Glutamatergic neuron (in vitro differentiated cells): ENCODE measurements around the gene NFIX. TPM values are rescaled to one million over a fixed set of nuclear protein-coding genes. Genes with fewer than 3 reads are reported as not detected.

Experiments
- DNase-seq: peaks from one replicate; pipeline ENCODE4 v3.0.0; 2022
- H3K27ac Mint-ChIP-seq: one replicate; pipeline ENCODE4 v1.8.0; 2020; ENCODE audit warnings: mild to moderate bottlenecking, mixed read lengths, inconsistent platforms; ENCODE audit not compliant: unreplicated experiment
- H3K27me3 Mint-ChIP-seq: one replicate; pipeline ENCODE4 v1.8.0; 2020; ENCODE audit warnings: mild to moderate bottlenecking, moderate library complexity, mixed read lengths, inconsistent platforms; ENCODE audit not compliant: unreplicated experiment
- H3K36me3 Mint-ChIP-seq: one replicate; pipeline ENCODE4 v1.8.0; 2020; ENCODE audit warnings: mild to moderate bottlenecking, mixed read lengths, inconsistent platforms; ENCODE audit not compliant: unreplicated experiment
- H3K4me1 Mint-ChIP-seq: one replicate; pipeline ENCODE4 v1.8.0; 2020; ENCODE audit warnings: mild to moderate bottlenecking, low read depth, mixed read lengths, inconsistent platforms; ENCODE audit not compliant: unreplicated experiment
- H3K4me3 Mint-ChIP-seq: one replicate; pipeline ENCODE4 v1.8.0; 2020; ENCODE audit warnings: mild to moderate bottlenecking, mixed read lengths, inconsistent platforms; ENCODE audit not compliant: unreplicated experiment
- H3K9me3 Mint-ChIP-seq: one replicate; pipeline ENCODE4 v1.8.0; 2020; ENCODE audit warnings: mild to moderate bottlenecking, moderate library complexity, mixed read lengths, inconsistent platforms; ENCODE audit not compliant: unreplicated experiment
- total RNA-seq: library from RNA; stranded (reverse); fragmentation: NEBNext Ultra II Directional; extraction: Animal tissue kit (Norgen Biotek cat#: 25700); gene quantifications from one replicate; pipeline ENCODE4 v1.2.1, GENCODE V29; 2021; ENCODE audit not compliant: unreplicated experiment
- TF ChIP-seq, protein P1 (sequence below): fragments of 200-600 bp; sonication (generic); IDR thresholded peaks from one replicate; pipeline ENCODE4 v1.5.0; 2021; ENCODE audit not compliant: partially characterized antibody, unreplicated experiment

Gene NFIX
- total RNA-seq, 1 donor from 2014 or later = 2.4 TPM

- no peak for DNase-seq
- no peaks in the 10 kb centered on the region for H3K36me3 Mint-ChIP-seq
- H3K9me3 Mint-ChIP-seq = no peaks in the 10 kb centered on the region
- H3K27ac Mint-ChIP-seq = no peak overlapping the region
- TF ChIP-seq, protein P1, sequence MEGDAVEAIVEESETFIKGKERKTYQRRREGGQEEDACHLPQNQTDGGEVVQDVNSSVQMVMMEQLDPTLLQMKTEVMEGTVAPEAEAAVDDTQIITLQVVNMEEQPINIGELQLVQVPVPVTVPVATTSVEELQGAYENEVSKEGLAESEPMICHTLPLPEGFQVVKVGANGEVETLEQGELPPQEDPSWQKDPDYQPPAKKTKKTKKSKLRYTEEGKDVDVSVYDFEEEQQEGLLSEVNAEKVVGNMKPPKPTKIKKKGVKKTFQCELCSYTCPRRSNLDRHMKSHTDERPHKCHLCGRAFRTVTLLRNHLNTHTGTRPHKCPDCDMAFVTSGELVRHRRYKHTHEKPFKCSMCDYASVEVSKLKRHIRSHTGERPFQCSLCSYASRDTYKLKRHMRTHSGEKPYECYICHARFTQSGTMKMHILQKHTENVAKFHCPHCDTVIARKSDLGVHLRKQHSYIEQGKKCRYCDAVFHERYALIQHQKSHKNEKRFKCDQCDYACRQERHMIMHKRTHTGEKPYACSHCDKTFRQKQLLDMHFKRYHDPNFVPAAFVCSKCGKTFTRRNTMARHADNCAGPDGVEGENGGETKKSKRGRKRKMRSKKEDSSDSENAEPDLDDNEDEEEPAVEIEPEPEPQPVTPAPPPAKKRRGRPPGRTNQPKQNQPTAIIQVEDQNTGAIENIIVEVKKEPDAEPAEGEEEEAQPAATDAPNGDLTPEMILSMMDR = no peak
- no peak overlapping the region for H3K4me3 Mint-ChIP-seq
- peaks cover 11% of the 10 kb centered on the region for H3K4me1 Mint-ChIP-seq
- H3K27me3 Mint-ChIP-seq = peaks cover 9% of the 10 kb centered on the region
These were observed 73.0 kb downstream of the NFIX start for GRCh38 chr19:13068085-13068846.

DNA sequence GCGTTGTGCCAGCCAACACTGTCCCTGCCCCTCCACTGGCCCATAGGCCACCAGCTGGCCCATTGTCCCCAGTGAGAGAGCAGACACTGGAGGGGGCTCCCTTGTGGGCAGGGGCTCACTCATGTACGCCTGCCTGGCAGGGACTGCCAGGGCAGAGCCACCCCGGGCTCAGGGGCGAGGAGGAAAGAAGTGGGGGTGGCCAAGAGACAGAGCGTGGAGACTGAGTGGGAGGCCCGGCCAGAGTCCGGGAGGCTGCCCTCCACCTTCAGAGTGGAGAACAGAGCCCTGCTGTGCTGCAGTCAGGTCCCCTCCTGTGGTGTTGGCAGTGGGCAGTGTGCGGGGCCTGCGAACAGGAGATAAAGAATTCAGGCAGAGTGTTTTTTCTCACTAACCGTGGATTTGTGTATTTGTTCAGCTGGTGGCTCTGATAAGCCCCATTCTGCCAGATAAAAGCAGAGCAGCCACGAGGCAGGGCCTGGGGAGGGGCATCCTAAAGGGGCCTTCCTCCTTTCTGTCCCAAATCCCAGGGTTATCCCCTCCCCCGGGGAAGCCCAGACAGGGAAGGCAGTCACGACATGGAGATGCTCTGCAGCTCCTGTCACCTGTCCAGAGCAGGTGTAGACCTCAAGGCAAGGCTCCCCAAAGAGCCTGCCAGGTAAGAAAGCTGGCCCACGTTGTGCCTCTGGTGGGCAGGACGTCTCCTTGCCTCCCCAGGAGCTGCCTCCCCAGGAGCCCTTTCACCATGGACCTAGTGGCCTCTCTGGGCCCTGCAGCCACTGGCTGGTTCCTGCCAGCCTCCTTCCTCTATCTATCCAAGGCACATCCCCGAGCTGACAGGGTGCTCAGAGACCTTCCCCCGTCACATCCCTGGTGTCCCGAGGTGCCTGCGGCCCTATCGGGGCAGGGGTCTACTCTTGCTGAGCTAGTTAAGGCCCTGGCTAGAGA lies 74.4 kb downstream of the NFIX start:
- Mint-ChIP-seq H3K4me1 (peaks cover 5% of the 10 kb centered on the region), H3K27me3 (peaks cover 8% of the 10 kb centered on the region), H3K27ac (no peak overlapping the region), H3K9me3 (peaks cover 2% of the 10 kb centered on the region), H3K36me3 (no peaks in the 10 kb centered on the region), H3K4me3 (no peak overlapping the region)
- TF ChIP-seq, protein P1 = no peak
- no peak for DNase-seq

DNA sequence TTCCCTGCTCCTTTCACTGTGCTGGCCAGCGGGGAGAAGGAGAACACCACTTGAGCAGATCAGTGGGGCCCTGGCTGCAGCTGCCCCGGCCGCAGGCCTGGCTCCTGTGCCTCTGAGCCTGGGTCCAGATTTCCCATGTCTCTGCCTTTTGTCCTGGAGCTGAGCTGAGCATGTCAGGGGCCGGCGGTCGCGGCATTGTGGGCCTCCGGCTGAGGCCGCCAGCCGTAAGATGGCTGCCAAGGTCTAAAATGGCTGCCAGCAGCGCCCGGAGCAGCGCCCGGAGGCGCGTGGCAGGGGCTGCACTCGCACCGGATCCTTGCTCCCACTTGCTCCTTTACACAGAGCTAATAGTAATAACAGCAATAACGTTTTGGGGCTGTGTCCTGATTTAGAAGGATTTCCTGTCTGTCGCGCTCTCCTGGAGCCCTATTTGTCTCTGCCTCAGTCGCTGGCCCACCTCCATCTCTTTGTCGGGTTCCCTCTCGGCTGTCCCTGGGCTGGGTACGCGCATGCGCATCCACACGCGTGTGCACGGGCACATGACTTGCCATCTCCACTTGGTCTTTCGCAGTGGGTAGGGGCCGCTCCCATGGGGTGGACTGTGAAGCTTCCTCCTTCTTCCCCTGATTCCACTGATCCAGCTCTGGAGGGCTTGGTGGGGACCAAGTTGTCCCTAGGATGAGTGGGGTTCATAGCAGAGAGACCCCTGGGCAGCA lies 75.3 kb downstream of the NFIX start:
- no peak overlapping the region for H3K27ac Mint-ChIP-seq

GRCh38 chr19:13071444-13072187 lies 76.3 kb downstream of the NFIX start:
- Mint-ChIP-seq H3K27me3 (peaks cover 8% of the 10 kb centered on the region), H3K36me3 (no peaks in the 10 kb centered on the region), H3K27ac (no peak overlapping the region), H3K4me1 (peaks cover 8% of the 10 kb centered on the region), H3K9me3 (peaks cover 4% of the 10 kb centered on the region), H3K4me3 (no peak overlapping the region)
- TF ChIP-seq, protein P1 = no peak
- DNase-seq = no peak

More for the DNA sequence above, 75.3 kb downstream of the NFIX start:
- peaks cover 4% of the 10 kb centered on the region for H3K9me3 Mint-ChIP-seq
- DNase-seq = no peak
- H3K4me1 Mint-ChIP-seq = peaks cover 5% of the 10 kb centered on the region
- H3K27me3 Mint-ChIP-seq = peaks cover 11% of the 10 kb centered on the region
- peak overlapping the region; percentile 30 for H3K4me3 Mint-ChIP-seq
- no peaks in the 10 kb centered on the region for H3K36me3 Mint-ChIP-seq
- TF ChIP-seq, protein P1 = no peak
